ENCODE results near the gene ACP2.

- no peak for TF ChIP-seq CTCF (IDR thresholded peaks at IDR 0.05; ENCODE audit: low read depth, low read length)
- no peak for TF ChIP-seq EZH2phosphoT487 (IDR thresholded peaks at IDR 0.05; ENCODE audit: low read depth)
Measured at GRCh38 chr11:47271961-47272661, 23.5 kb upstream of the ACP2 start.

All from OCI-LY3 (cell line).